Measurements from ENCODE around the gene SLC9A8.

DNA sequence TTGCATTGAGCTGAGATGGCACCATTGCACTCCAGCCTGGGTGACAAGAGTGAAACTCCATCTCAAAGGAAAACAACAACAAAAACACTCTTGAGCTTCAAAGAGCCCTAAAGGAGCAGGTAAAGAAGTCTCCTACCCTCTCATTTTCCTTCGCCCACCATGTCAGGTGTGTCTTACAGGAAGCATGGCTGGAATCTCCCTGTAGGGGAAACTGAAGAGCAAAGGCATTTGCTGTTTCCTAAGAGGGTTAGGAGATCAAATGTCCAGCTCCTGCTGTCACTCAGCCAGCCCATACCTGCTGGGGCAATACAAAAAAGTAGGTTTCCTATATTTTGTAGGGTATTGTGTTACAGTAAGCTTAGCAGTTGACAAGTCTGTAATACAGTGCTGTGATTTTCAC is 59.4 kb downstream of the SLC9A8 start:
- no peak for TF ChIP-seq POLR2A (IDR thresholded peaks at IDR 0.05)
- TF ChIP-seq, protein P1, sequence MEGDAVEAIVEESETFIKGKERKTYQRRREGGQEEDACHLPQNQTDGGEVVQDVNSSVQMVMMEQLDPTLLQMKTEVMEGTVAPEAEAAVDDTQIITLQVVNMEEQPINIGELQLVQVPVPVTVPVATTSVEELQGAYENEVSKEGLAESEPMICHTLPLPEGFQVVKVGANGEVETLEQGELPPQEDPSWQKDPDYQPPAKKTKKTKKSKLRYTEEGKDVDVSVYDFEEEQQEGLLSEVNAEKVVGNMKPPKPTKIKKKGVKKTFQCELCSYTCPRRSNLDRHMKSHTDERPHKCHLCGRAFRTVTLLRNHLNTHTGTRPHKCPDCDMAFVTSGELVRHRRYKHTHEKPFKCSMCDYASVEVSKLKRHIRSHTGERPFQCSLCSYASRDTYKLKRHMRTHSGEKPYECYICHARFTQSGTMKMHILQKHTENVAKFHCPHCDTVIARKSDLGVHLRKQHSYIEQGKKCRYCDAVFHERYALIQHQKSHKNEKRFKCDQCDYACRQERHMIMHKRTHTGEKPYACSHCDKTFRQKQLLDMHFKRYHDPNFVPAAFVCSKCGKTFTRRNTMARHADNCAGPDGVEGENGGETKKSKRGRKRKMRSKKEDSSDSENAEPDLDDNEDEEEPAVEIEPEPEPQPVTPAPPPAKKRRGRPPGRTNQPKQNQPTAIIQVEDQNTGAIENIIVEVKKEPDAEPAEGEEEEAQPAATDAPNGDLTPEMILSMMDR (IDR thresholded peaks at IDR 0.05 in 4 of 5, conservative IDR thresholded peaks at IDR 0.05 in 1 of 5), result no peak

Measured in gastrocnemius medialis (tissue), 4 donors.